OCI-LY1 (cell line): ENCODE data around the gene ZNF407.

Experiments
- H2AFZ ChIP-seq: fragments of 200-600 bp; sonication (generic), shearing (Covaris generic); 2 replicates; pipeline ENCODE4 v1.6.0; 2014; ENCODE audit warnings: antibody characterized with exemption, mild to moderate bottlenecking, low read length
- H3F3A ChIP-seq: fragments of 200-600 bp; sonication (generic), shearing (Covaris generic); 2 replicates; pipeline ENCODE4 v1.6.0; 2014; ENCODE audit warnings: mild to moderate bottlenecking, antibody characterized with exemption, low read length, moderate library complexity; ENCODE audit not compliant: insufficient read depth
- H3K27ac ChIP-seq: fragments of 200-600 bp; sonication (generic); 2 replicates; pipeline ENCODE4 v1.5.1; 2014; ENCODE audit warnings: low read length, mixed run types, mild to moderate bottlenecking, low read depth; ENCODE audit not compliant: poor library complexity, severe bottlenecking
- H3K27me3 ChIP-seq: fragments of 200-600 bp; sonication (generic); 2 replicates; pipeline ENCODE4 v1.6.0; 2014; ENCODE audit warnings: antibody characterized with exemption, mild to moderate bottlenecking, low read length, moderate library complexity; ENCODE audit not compliant: insufficient read depth
- H3K36me3 ChIP-seq: fragments of 200-600 bp; sonication (generic); 2 replicates; pipeline ENCODE4 v1.6.1; 2014; ENCODE audit warnings: mild to moderate bottlenecking, antibody characterized with exemption, low read length, moderate library complexity, mixed read lengths; ENCODE audit not compliant: insufficient read depth
- H3K4me1 ChIP-seq: fragments of 200-600 bp; sonication (generic); 2 replicates; pipeline ENCODE4 v1.5.1; 2014; ENCODE audit warnings: mild to moderate bottlenecking, low read length, moderate library complexity; ENCODE audit not compliant: insufficient read depth, severe bottlenecking
- H3K4me2 ChIP-seq: fragments of 200-600 bp; sonication (generic), shearing (Covaris generic); 2 replicates; pipeline ENCODE4 v1.6.1; 2014; ENCODE audit warnings: low read length
- H3K4me3 ChIP-seq: fragments of 200-600 bp; sonication (generic); 2 replicates; pipeline ENCODE4 v1.5.1; 2014; ENCODE audit warnings: low read length, low read depth, mild to moderate bottlenecking, mixed read lengths; ENCODE audit not compliant: poor library complexity, severe bottlenecking
- H3K79me2 ChIP-seq: fragments of 200-600 bp; shearing (Covaris generic); 2 replicates; pipeline ENCODE4 v1.6.1; 2016; ENCODE audit warnings: mixed run types, low read length, mixed read lengths; ENCODE audit not compliant: insufficient read depth
- H3K9ac ChIP-seq: fragments of 200-600 bp; sonication (generic), shearing (Covaris generic); 2 replicates; pipeline ENCODE4 v1.6.1; 2014; ENCODE audit warnings: mild to moderate bottlenecking, low read length, mixed read lengths
- H3K9me2 ChIP-seq: fragments of 200-600 bp; sonication (generic), shearing (Covaris generic); 2 replicates; pipeline ENCODE4 v1.6.1; 2014; ENCODE audit warnings: low read depth, mild to moderate bottlenecking, low read length, mixed read lengths
- H3K9me3 ChIP-seq: fragments of 200-600 bp; shearing (Covaris generic); 2 replicates; pipeline ENCODE4 v1.6.1; 2014; ENCODE audit warnings: low read length, mixed read lengths
- H4K20me1 ChIP-seq: fragments of 200-600 bp; sonication (generic), shearing (Covaris generic); 2 replicates; pipeline ENCODE4 v1.6.0; 2016; ENCODE audit warnings: mild to moderate bottlenecking, low read length; ENCODE audit not compliant: insufficient read depth
- EZH2 ChIP-seq: fragments of 200-600 bp; sonication (generic), shearing (Covaris generic); IDR thresholded peaks from 2 replicates; pipeline ENCODE4 v1.8.0; 2017; ENCODE audit warnings: borderline replicate concordance, mixed run types, mild to moderate bottlenecking, antibody characterized with exemption, low read length, moderate library complexity, mixed read lengths
- TF ChIP-seq, protein P1 (sequence below): fragments of 200-600 bp; sonication (generic), shearing (Covaris generic); IDR thresholded peaks from 2 replicates; pipeline ENCODE4 v1.5.1; 2017; ENCODE audit warnings: mild to moderate bottlenecking, antibody characterized with exemption, low read length, moderate library complexity, mixed read lengths

ZNF407 gene

GRCh38 chr18:74624466-74624865, 26.8 kb downstream of the ZNF407 start:
- Histone ChIP-seq H3K4me3 (no peak overlapping the region), H3K9me2 (no peaks in the 10 kb centered on the region), H3K36me3 (no peaks in the 10 kb centered on the region), H3K4me1 (no peaks in the 10 kb centered on the region), H3K4me2 (no peak overlapping the region), H3K27me3 (no peaks in the 10 kb centered on the region), H3K9ac (no peak overlapping the region), H3K79me2 (peaks cover 11% of the 10 kb centered on the region), H3K27ac (no peak overlapping the region), H3K9me3 (no peaks in the 10 kb centered on the region), H4K20me1 (no peaks in the 10 kb centered on the region), H3F3A (no peaks in the 10 kb centered on the region), H2AFZ (no peak overlapping the region)
- TF ChIP-seq EZH2, result no peak
- TF ChIP-seq, protein P1, sequence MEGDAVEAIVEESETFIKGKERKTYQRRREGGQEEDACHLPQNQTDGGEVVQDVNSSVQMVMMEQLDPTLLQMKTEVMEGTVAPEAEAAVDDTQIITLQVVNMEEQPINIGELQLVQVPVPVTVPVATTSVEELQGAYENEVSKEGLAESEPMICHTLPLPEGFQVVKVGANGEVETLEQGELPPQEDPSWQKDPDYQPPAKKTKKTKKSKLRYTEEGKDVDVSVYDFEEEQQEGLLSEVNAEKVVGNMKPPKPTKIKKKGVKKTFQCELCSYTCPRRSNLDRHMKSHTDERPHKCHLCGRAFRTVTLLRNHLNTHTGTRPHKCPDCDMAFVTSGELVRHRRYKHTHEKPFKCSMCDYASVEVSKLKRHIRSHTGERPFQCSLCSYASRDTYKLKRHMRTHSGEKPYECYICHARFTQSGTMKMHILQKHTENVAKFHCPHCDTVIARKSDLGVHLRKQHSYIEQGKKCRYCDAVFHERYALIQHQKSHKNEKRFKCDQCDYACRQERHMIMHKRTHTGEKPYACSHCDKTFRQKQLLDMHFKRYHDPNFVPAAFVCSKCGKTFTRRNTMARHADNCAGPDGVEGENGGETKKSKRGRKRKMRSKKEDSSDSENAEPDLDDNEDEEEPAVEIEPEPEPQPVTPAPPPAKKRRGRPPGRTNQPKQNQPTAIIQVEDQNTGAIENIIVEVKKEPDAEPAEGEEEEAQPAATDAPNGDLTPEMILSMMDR, result no peak

DNA sequence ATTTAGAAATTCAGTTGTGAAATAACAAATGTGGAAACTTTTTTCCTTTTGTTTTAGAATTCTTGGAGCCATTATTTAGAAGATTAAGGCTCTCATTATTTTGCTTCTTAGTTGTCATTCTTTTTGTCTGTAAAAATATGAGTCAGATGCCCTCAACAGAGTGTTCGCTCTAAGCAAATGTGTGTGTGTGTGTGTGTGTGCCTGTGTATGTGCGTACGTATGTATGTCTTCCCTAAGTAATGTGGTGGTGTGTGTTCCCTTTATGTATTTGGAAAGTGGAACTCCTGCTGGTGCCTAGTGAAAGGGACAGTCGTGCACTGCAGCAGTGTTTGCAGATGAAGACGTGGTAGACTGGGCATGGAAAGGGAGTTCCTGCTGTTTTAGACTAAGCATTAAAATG, 27.5 kb downstream of the ZNF407 start:
- H3K36me3 ChIP-seq, result no peaks in the 10 kb centered on the region
- H3K4me3 ChIP-seq, result no peak overlapping the region
- no peak overlapping the region for H3K9ac ChIP-seq
- H3K4me2 ChIP-seq, result no peak overlapping the region
- no peaks in the 10 kb centered on the region for H3K4me1 ChIP-seq
- no peaks in the 10 kb centered on the region for H3F3A ChIP-seq
- no peak overlapping the region for H3K27ac ChIP-seq
- H2AFZ ChIP-seq, result no peak overlapping the region
- TF ChIP-seq, protein P1, result no peak
- no peak for TF ChIP-seq EZH2
- no peaks in the 10 kb centered on the region for H3K9me3 ChIP-seq
- H3K9me2 ChIP-seq, result no peaks in the 10 kb centered on the region
- peaks cover 12% of the 10 kb centered on the region for H3K79me2 ChIP-seq
- no peaks in the 10 kb centered on the region for H3K27me3 ChIP-seq
- no peaks in the 10 kb centered on the region for H4K20me1 ChIP-seq

- peaks cover 1% of the 10 kb centered on the region; the same call in 1 of the 2 replicates for H3K36me3 ChIP-seq
- no peak overlapping the region for H2AFZ ChIP-seq
- no peak overlapping the region for H3K4me2 ChIP-seq
- peaks cover 12% of the 10 kb centered on the region for H3K79me2 ChIP-seq
- H3K4me1 ChIP-seq, result no peaks in the 10 kb centered on the region
- no peaks in the 10 kb centered on the region for H3K27me3 ChIP-seq
- no peak for TF ChIP-seq EZH2
- TF ChIP-seq, protein P1, result no peak
- no peaks in the 10 kb centered on the region for H3K9me2 ChIP-seq
- no peak overlapping the region for H3K27ac ChIP-seq
- H3K9ac ChIP-seq, result no peak overlapping the region
- no peaks in the 10 kb centered on the region for H3F3A ChIP-seq
- H3K9me3 ChIP-seq, result no peaks in the 10 kb centered on the region
- H4K20me1 ChIP-seq, result no peaks in the 10 kb centered on the region
- H3K4me3 ChIP-seq, result no peak overlapping the region
Measured at GRCh38 chr18:74626049-74626874, 28.6 kb downstream of the ZNF407 start.
